Measurements from ENCODE around the gene C1orf94. TPM values are rescaled to one million over a fixed set of nuclear protein-coding genes. Genes with fewer than 3 reads are reported as not detected.

C1orf94 gene
- total and polyA plus RNA-seq, 7 experiments from 2014 or later: not detected

DNA sequence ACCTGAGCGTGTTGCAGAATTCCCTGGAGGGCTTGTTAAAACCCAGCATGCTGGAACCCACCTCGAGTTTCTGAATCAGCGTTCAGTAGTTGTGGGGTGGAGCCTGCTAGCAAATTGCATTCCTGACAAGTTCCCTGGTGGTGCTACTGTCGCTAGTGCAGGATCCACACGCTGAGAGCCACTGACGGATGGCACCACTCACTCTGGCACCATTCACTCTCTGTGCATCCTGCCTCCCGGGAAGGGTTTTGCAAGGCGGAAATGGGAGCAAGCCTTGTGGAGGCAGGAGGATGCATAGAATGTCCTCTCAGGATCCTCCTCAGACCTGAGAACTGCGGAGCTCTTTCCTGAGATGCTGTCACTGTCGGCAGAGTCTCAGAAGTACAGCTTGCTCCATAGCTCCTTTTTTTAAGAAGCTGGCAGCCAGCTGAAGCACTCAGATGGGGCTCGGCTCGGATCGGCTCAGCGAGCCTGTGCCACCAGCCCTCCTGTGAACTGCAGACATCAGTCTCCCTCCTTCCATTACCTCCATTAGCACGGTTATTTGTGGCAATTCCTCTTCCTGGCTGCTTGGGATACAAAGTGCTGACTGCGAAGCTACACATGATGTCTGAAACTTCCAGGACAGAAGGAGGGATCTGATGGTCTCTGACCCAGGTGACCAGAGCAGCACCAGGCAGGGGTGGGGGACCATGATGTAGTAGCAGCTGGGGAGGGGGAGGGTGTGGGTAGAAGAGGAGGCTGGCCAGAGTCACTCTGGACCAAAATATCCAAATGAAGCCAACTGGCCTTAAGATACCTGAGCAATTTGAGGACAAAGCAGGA is 89.6 kb downstream of the C1orf94 start:
- Histone ChIP-seq H3K4me3 (ENCODE audit: low read length) (no peak overlapping the region), H3K27me3 (ENCODE audit: control insufficient read depth in 2 of 2, insufficient read depth in 2 of 2, low read length in 2 of 2) (no peaks in the 10 kb centered on the region), H3K4me1 (ENCODE audit: control insufficient read depth in 2 of 2, insufficient read depth in 2 of 2, low read length in 2 of 2) (no peaks in the 10 kb centered on the region), H3K27ac (ENCODE audit: low read depth, low read length) (no peak overlapping the region), H3K36me3 (ENCODE audit: control insufficient read depth in 2 of 3, insufficient read depth in 3 of 3, low read length in 3 of 3) (no peaks in the 10 kb centered on the region), H3K9me3 (ENCODE audit: control insufficient read depth in 2 of 3, low read length in 3 of 3) (no peaks in the 10 kb centered on the region)
- DNase-seq (no peak), ATAC-seq (no peak)
- Mint-ChIP-seq H3K27ac (no peak overlapping the region), H3K4me3 (no peak overlapping the region), H3K4me1 (no peaks in the 10 kb centered on the region), H3K9me3 (peaks cover 0 to 13% (median 0%) of the 10 kb centered on the region in 11 donors), H3K27me3 (peaks cover 2 to 49% (median 14%) of the 10 kb centered on the region in 5 donors), H3K36me3 (peaks cover 0 to 9% (median 0%) of the 10 kb centered on the region in 5 donors)
- CTCF ChIA-PET: no interaction called here
- POLR2A ChIA-PET: no interaction called here
- intact Hi-C loops (cut with micrococcal nuclease): no loop called here

- no peak for DNase-seq
- Histone ChIP-seq H3K27ac (ENCODE audit: low read depth, low read length) (no peak overlapping the region), H3K27me3 (ENCODE audit: control insufficient read depth in 2 of 2, insufficient read depth in 2 of 2, low read length in 2 of 2) (no peaks in the 10 kb centered on the region), H3K4me1 (ENCODE audit: control insufficient read depth in 2 of 2, insufficient read depth in 2 of 2, low read length in 2 of 2) (no peaks in the 10 kb centered on the region), H3K4me3 (ENCODE audit: low read length) (no peak overlapping the region), H3K9me3 (ENCODE audit: control insufficient read depth in 2 of 3, low read length in 3 of 3) (no peaks in the 10 kb centered on the region), H3K36me3 (ENCODE audit: control insufficient read depth in 2 of 3, insufficient read depth in 3 of 3, low read length in 3 of 3) (no peaks in the 10 kb centered on the region)
- Mint-ChIP-seq H3K9me3 (peaks cover 0 to 8% (median 0%) of the 10 kb centered on the region in 11 donors), H3K27ac (no peak overlapping the region), H3K36me3 (peaks cover 0 to 5% (median 0%) of the 10 kb centered on the region in 5 donors), H3K4me1 (no peaks in the 10 kb centered on the region), H3K4me3 (no peak overlapping the region), H3K27me3 (peaks cover 2 to 50% (median 18%) of the 10 kb centered on the region in 5 donors)
- ATAC-seq: no peak
- ChIA-PET CTCF (no interaction called here), POLR2A (no interaction called here)
- intact Hi-C loops (cut with micrococcal nuclease): no loop called here
These were observed 90.6 kb downstream of the C1orf94 start for GRCh38 chr1:34267326-34267725.

DNA sequence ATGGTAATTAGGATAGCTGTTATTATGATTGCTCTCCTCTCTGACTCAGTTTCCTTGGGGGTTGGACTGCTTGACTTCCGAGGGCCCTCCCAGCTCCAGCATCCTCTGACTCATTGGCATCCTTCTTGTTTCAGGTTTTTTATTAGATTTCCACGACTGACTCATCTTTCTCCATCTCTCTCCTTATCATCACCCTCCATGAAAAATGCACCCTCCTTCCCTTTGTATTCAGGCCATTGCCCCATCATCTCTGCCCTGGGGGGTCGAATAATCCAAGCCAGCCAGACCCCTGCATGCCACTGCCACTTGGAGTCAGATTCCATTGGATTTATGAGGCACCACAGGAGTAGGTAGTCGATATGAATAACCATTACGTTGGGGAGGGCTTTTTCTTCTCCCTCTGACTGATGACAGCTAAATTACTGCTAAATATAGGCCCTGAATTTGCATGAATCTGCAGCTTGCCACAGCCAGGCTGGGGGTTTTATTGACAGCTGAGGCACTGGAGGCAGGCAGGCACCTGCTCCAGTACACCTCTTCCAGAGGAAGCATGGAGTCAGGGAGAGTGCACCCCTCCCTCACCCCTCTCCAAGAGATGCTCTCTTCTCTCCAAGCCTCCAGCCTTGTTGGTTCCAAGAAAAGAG is 91.7 kb downstream of the C1orf94 start:
- no peaks in the 10 kb centered on the region for H3K9me3 ChIP-seq (ENCODE audit: control insufficient read depth in 2 of 3, low read length in 3 of 3)
- Mint-ChIP-seq H3K9me3 (peaks cover 0 to 8% (median 0%) of the 10 kb centered on the region in 11 donors), H3K27ac (no peak overlapping the region), H3K4me1 (no peaks in the 10 kb centered on the region), H3K4me3 (no peak overlapping the region), H3K36me3 (peaks cover 0 to 5% (median 0%) of the 10 kb centered on the region in 5 donors), H3K27me3 (peaks cover 2 to 45% (median 19%) of the 10 kb centered on the region in 5 donors)
- intact Hi-C loops (cut with micrococcal nuclease): no loop called here
- DNase-seq: no peak
- no peaks in the 10 kb centered on the region for H3K4me1 ChIP-seq (ENCODE audit: control insufficient read depth in 2 of 2, insufficient read depth in 2 of 2, low read length in 2 of 2)
- CTCF ChIA-PET: no interaction called here
- H3K27ac ChIP-seq (ENCODE audit: low read depth, low read length): no peak overlapping the region
- no peak for ATAC-seq
- no peaks in the 10 kb centered on the region for H3K27me3 ChIP-seq (ENCODE audit: control insufficient read depth in 2 of 2, insufficient read depth in 2 of 2, low read length in 2 of 2)
- H3K4me3 ChIP-seq (ENCODE audit: low read length): no peak overlapping the region
- H3K36me3 ChIP-seq (ENCODE audit: control insufficient read depth in 2 of 3, insufficient read depth in 3 of 3, low read length in 3 of 3): no peaks in the 10 kb centered on the region
- POLR2A ChIA-PET: no interaction called here

Other genes with a start within 250 kb of the C1orf94 start
- not detected for gene CSMD2, start 11.7 kb upstream of the C1orf94 start, total RNA-seq
- under 1 TPM in 1 of 2 donors, not detected in 1; 0.02 TPM for gene CSMD2, start 11.7 kb upstream of the C1orf94 start, polyA plus RNA-seq

Measured in naive thymus-derived CD4-positive, alpha-beta T cell (primary cell).